GM23338 (cell line): Measurements from ENCODE around the gene RNFT2. TPM values are rescaled to one million over a fixed set of nuclear protein-coding genes. Genes with fewer than 3 reads are reported as not detected.

Experiments used
- ATAC-seq: fragments of 200-7000 bp; cut with Tn5 transposase; 3 replicates; pipeline ENCODE4 v1.9.1; 2020
- DNase-seq: peaks from one replicate; pipeline ENCODE4 v3.0.0-alpha.2; 2015; ENCODE audit warnings: low spot score
- H2AFZ ChIP-seq: fragments of 200-600 bp; sonication (generic); 2 replicates; pipeline ENCODE4 v1.8.0; 2016; ENCODE audit warnings: antibody characterized with exemption, mild to moderate bottlenecking, moderate library complexity
- H3F3A ChIP-seq: fragments of 200-600 bp; sonication (generic); replicated peaks from 2 replicates; pipeline ENCODE4 v1.8.0; 2017; ENCODE audit warnings: antibody characterized with exemption, mixed run types, low read depth
- H3K27ac ChIP-seq: fragments of 200-600 bp; sonication (generic); 2 replicates; pipeline ENCODE4 v1.6.1; 2016; ENCODE audit warnings: low read depth
- H3K27me3 ChIP-seq: fragments of 200-600 bp; sonication (generic); 2 replicates; pipeline ENCODE4 v1.8.0; 2016; ENCODE audit warnings: mild to moderate bottlenecking, mixed run types, moderate library complexity; ENCODE audit not compliant: insufficient read depth
- H3K36me3 ChIP-seq: fragments of 200-600 bp; sonication (generic); 2 replicates; pipeline ENCODE4 v1.8.0; 2016; ENCODE audit warnings: mild to moderate bottlenecking; ENCODE audit not compliant: insufficient read depth
- H3K4me1 ChIP-seq: fragments of 200-600 bp; sonication (generic); 2 replicates; pipeline ENCODE4 v1.8.0; 2016; ENCODE audit warnings: mild to moderate bottlenecking, moderate library complexity; ENCODE audit not compliant: insufficient read depth
- H3K4me2 ChIP-seq: fragments of 200-600 bp; sonication (generic); 2 replicates; pipeline ENCODE4 v1.7.1; 2017; ENCODE audit warnings: mixed run types
- H3K4me3 ChIP-seq: fragments of 200-600 bp; sonication (generic); 2 replicates; pipeline ENCODE4 v1.6.1; 2016; ENCODE audit warnings: mixed run types
- H3K79me2 ChIP-seq: fragments of 200-600 bp; sonication (generic); replicated peaks from 2 replicates; pipeline ENCODE4 v1.8.0; 2017; ENCODE audit warnings: mild to moderate bottlenecking; ENCODE audit not compliant: insufficient read depth
- H3K9me2 ChIP-seq: fragments of 200-600 bp; sonication (generic); 2 replicates; pipeline ENCODE4 v1.8.0; 2017; ENCODE audit not compliant: insufficient read depth
- H4K20me1 ChIP-seq: fragments of 200-600 bp; sonication (generic); replicated peaks from 2 replicates; pipeline ENCODE4 v1.8.0; 2017; ENCODE audit warnings: mild to moderate bottlenecking; ENCODE audit not compliant: insufficient read depth
- H3K27ac Mint-ChIP-seq: 2 replicates; pipeline ENCODE4 v1.8.0; 2020; ENCODE audit warnings: inconsistent platforms, mild to moderate bottlenecking, moderate library complexity, mixed read lengths
- H3K27me3 Mint-ChIP-seq: 3 replicates; pipeline ENCODE4 v1.8.0; 2022; ENCODE audit warnings: low read depth, mild to moderate bottlenecking, moderate library complexity, mixed read lengths, inconsistent platforms; ENCODE audit not compliant: insufficient read depth, poor library complexity
- H3K36me3 Mint-ChIP-seq: 3 replicates; pipeline ENCODE4 v1.8.0; 2021; ENCODE audit warnings: low read depth, mild to moderate bottlenecking, inconsistent platforms, moderate library complexity, mixed read lengths
- H3K4me1 Mint-ChIP-seq: 3 replicates; pipeline ENCODE4 v1.8.0; 2020; ENCODE audit warnings: mild to moderate bottlenecking, inconsistent platforms, mixed read lengths
- H3K4me3 Mint-ChIP-seq: 3 replicates; pipeline ENCODE4 v1.8.0; 2021; ENCODE audit warnings: moderate library complexity, mild to moderate bottlenecking, inconsistent platforms, mixed read lengths
- H3K9me3 Mint-ChIP-seq: 3 replicates; pipeline ENCODE4 v1.8.0; 2020; ENCODE audit warnings: moderate library complexity, mild to moderate bottlenecking, inconsistent platforms, mixed read lengths
- CTCF ChIP-seq, 2 experiments: fragments of 200-600 bp in 1 of 2; sonication (generic) in 1 of 2; conservative IDR thresholded peaks; 2 replicates each; pipeline versions ENCODE4 v1.5.1 to v1.6.1; 2016 to 2017; ENCODE audit warnings: antibody characterized with exemption in 2 of 2, low read depth in 2 of 2, mild to moderate bottlenecking in 2 of 2, moderate library complexity in 1 of 2
- ETS1 ChIP-seq: IDR thresholded peaks from 2 replicates; pipeline ENCODE4 v1.6.1; 2016; ENCODE audit warnings: antibody characterized with exemption
- EZH2phosphoT487 ChIP-seq: fragments of 200-600 bp; sonication (generic); IDR thresholded peaks from one replicate; pipeline ENCODE4 v1.8.1; 2018; ENCODE audit warnings: antibody characterized with exemption; ENCODE audit not compliant: unreplicated experiment
- STAT1 ChIP-seq: IDR thresholded peaks from one replicate; pipeline ENCODE4 v1.6.1; 2016; ENCODE audit warnings: antibody characterized with exemption; ENCODE audit not compliant: unreplicated experiment
- ZNF114 ChIP-seq: fragments of 250-450 bp; sonication (Bioruptor Pico); IDR thresholded peaks from 2 replicates; pipeline ENCODE4 v1.5.0; 2020; ENCODE audit warnings: mild to moderate bottlenecking, moderate library complexity
- ZNF331 ChIP-seq: fragments of 250-450 bp; sonication (Bioruptor Pico); IDR thresholded peaks from 2 replicates; pipeline ENCODE4 v1.5.0; 2020; ENCODE audit warnings: low read depth, mild to moderate bottlenecking, moderate library complexity
- ZNF462 ChIP-seq: fragments of 250-450 bp; sonication (Bioruptor Pico); IDR thresholded peaks from 2 replicates; pipeline ENCODE4 v1.5.0; 2020; ENCODE audit warnings: mild to moderate bottlenecking, moderate library complexity
- polyA plus RNA-seq: library from polyadenylated mRNA; unstranded; fragments of >200 nt; fragmentation: Nextera tagmentation; extraction: Ambion mirVana; gene quantifications from 2 replicates; pipeline ENCODE4 v1.2.1, GENCODE V29; 2016
- total RNA-seq: library from RNA; depleted of rRNA; stranded (reverse); fragments of >200 nt; shearing (Covaris generic); gene quantifications from 2 replicates; pipeline ENCODE4 v1.2.3, GENCODE V29; 2014

Gene RNFT2
- total and polyA plus RNA-seq, 2 experiments from 2014 or later = 19.3 to 22.9 TPM

- TF ChIP-seq ZNF331 (CRISPR knock-in tag) (no peak), STAT1 (no peak), CTCF (conservative IDR thresholded peaks at IDR 0.05; ENCODE audit: low read depth in 2 of 2) (no peak), EZH2phosphoT487 (no peak)
Observed at GRCh38 chr12:116798719-116799118, 60.6 kb downstream of the RNFT2 start (continued).

GRCh38 chr12:116799955-116800354 is 61.8 kb downstream of the RNFT2 start:
- Mint-ChIP-seq H3K4me3 (no peak overlapping the region), H3K27me3 (peaks cover 3% of the 10 kb centered on the region), H3K27ac (no peak overlapping the region), H3K36me3 (peaks cover 43% of the 10 kb centered on the region), H3K9me3 (peaks cover 8% of the 10 kb centered on the region; the same call in 1 of the 3 replicates), H3K4me1 (no peaks in the 10 kb centered on the region)
- H3K4me3 ChIP-seq = no peak overlapping the region
- no peaks in the 10 kb centered on the region for H3K9me2 ChIP-seq
- H3K79me2 ChIP-seq = no peaks in the 10 kb centered on the region
- H3K4me1 ChIP-seq = no peaks in the 10 kb centered on the region
- H2AFZ ChIP-seq = no peak overlapping the region
- no peak overlapping the region for H3K4me2 ChIP-seq
- H3K27me3 ChIP-seq = no peaks in the 10 kb centered on the region
- no peaks in the 10 kb centered on the region for H3K36me3 ChIP-seq
- ATAC-seq (no peak), DNase-seq (no peak)
- TF ChIP-seq CTCF (conservative IDR thresholded peaks at IDR 0.05; ENCODE audit: low read depth in 2 of 2) = 0 out of 4 replicates have a peak, but pooled peaks of 1 of the 2 experiments have one; percentile 3
- no peak for TF ChIP-seq ETS1
- TF ChIP-seq ZNF462 = no peak
- TF ChIP-seq ZNF114 = no peak
- no peak overlapping the region for H3K27ac ChIP-seq
- H3F3A ChIP-seq = no peaks in the 10 kb centered on the region
- H4K20me1 ChIP-seq = peaks cover 6% of the 10 kb centered on the region; the same call in 1 of the 2 replicates
